ENCODE data around the gene GALNT2.
A peak's percentile ranks its signal among the peaks of the same experiment; 100 is the strongest.

GALNT2 gene

GRCh38 chr1:230211436-230212145 lies 144.6 kb downstream of the GALNT2 start:
- H3K4me1 ChIP-seq (ENCODE audit: control insufficient read depth in 1 of 2, insufficient read depth in 1 of 2, low read depth in 1 of 2, low read length in 1 of 2) = no peaks in the 10 kb centered on the region
- no peaks in the 10 kb centered on the region for H3K36me3 ChIP-seq
- H3K27me3 ChIP-seq = no peaks in the 10 kb centered on the region
- TF ChIP-seq CTCF (IDR thresholded peaks at IDR 0.05) = no peak
- H3K9me3 ChIP-seq = no peaks in the 10 kb centered on the region
- no peak overlapping the region for H3K27ac ChIP-seq
- no peak overlapping the region for H3K4me3 ChIP-seq (ENCODE audit: low read depth in 1 of 2, low read length in 1 of 2)

DNA sequence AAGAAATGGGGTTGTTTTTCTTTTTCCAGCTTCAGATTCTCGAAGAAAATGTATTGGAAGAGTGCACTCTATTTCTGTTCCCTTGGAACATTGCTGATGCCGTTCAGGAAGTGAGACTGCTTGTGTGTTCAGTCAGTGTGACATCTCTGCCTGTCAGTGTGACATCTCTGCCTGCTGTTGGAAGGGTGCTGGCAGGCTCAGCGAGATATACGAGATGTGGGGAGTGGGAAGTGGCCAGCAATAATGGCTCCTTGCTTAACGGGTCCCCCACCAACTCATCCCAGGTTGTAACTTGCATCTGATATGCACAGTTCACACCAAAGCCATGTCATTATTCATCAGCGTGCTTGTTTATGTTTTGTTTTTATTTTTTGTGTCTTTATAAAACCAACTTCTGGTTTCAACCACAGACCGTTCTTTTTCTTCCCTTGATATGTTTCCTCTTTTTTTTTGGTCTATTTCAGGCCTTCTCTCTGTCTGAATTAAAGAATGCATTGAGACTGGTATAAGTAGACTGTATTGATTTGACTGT lies 145.4 kb downstream of the GALNT2 start:
- TF ChIP-seq CTCF (IDR thresholded peaks at IDR 0.05) = no peak
- no peaks in the 10 kb centered on the region for H3K36me3 ChIP-seq
- no peaks in the 10 kb centered on the region for H3K4me1 ChIP-seq (ENCODE audit: control insufficient read depth in 1 of 2, insufficient read depth in 1 of 2, low read depth in 1 of 2, low read length in 1 of 2)
- H3K9me3 ChIP-seq = no peaks in the 10 kb centered on the region
- H3K27me3 ChIP-seq = no peaks in the 10 kb centered on the region
- H3K4me3 ChIP-seq (ENCODE audit: low read depth in 1 of 2, low read length in 1 of 2) = no peak overlapping the region
- H3K27ac ChIP-seq = peak overlapping the region; percentile 21

- Histone ChIP-seq H3K27me3 (no peaks in the 10 kb centered on the region), H3K9me3 (no peaks in the 10 kb centered on the region), H3K4me1 (ENCODE audit: control insufficient read depth in 1 of 2, insufficient read depth in 1 of 2, low read depth in 1 of 2, low read length in 1 of 2) (no peaks in the 10 kb centered on the region), H3K36me3 (no peaks in the 10 kb centered on the region), H3K27ac (no peak overlapping the region), H3K4me3 (ENCODE audit: low read depth in 1 of 2, low read length in 1 of 2) (no peak overlapping the region)
- TF ChIP-seq CTCF (IDR thresholded peaks at IDR 0.05) = no peak
Measured at GRCh38 chr1:230215031-230215430, 148.0 kb downstream of the GALNT2 start.

DNA sequence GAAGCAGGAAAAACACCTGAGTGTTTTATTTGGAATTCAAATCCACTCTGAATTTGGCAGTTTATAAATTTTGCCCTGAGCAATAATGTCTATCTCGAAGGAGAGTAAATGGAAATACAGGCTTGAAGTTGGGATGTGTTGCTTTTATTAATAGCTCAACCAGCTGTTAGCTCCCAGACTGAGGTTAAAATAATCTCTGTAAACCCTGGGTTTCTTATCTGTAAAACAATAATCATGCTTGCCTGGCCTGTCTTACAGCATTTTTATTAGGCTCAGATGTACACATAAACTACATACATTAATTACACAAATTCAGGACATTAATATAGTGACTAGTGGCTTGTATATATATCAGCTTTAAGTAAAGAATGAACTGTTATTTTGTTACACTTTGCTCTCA lies 148.5 kb downstream of the GALNT2 start:
- Histone ChIP-seq H3K4me3 (ENCODE audit: low read depth in 1 of 2, low read length in 1 of 2) (no peak overlapping the region), H3K27me3 (no peaks in the 10 kb centered on the region), H3K36me3 (no peaks in the 10 kb centered on the region), H3K4me1 (ENCODE audit: control insufficient read depth in 1 of 2, insufficient read depth in 1 of 2, low read depth in 1 of 2, low read length in 1 of 2) (no peaks in the 10 kb centered on the region), H3K27ac (no peak overlapping the region), H3K9me3 (no peaks in the 10 kb centered on the region)
- TF ChIP-seq CTCF (IDR thresholded peaks at IDR 0.05) = no peak

DNA sequence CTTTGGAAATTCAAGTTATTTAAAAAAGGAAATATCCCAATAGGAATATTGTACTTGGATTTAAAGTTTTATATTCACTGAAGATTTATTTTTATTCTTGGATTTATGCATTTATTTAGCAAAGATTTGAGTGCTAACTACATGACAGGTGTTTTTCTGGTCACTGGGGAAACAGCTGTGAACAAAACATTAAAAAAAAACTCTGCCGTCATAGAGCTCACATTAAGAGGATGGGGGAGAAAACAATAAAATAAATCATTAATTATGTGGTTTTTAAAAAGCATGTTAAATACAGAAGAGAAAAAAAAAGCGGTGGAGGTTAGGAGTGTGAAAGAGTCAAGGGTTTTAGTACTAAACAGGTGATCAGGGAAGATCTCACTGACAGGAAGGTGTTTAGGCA lies 149.9 kb downstream of the GALNT2 start:
- no peaks in the 10 kb centered on the region for H3K9me3 ChIP-seq
- H3K36me3 ChIP-seq = no peaks in the 10 kb centered on the region
- no peaks in the 10 kb centered on the region for H3K27me3 ChIP-seq
- no peak overlapping the region for H3K4me3 ChIP-seq (ENCODE audit: low read depth in 1 of 2, low read length in 1 of 2)
- H3K4me1 ChIP-seq (ENCODE audit: control insufficient read depth in 1 of 2, insufficient read depth in 1 of 2, low read depth in 1 of 2, low read length in 1 of 2) = no peaks in the 10 kb centered on the region
- H3K27ac ChIP-seq = no peak overlapping the region
- no peak for TF ChIP-seq CTCF (IDR thresholded peaks at IDR 0.05)
